Omental fat pad (tissue), 4 donors: ENCODE measurements around the gene SKIL. TPM values are rescaled to one million over a fixed set of nuclear protein-coding genes. Genes with fewer than 3 reads are reported as not detected.
"Not testable (repeated sequence)": the region's sequence is repeated elsewhere in the genome, so short reads cannot be mapped to it uniquely, and the experiment has no call there.

ENCODE experiments used
- ATAC-seq: fragments of 150-250 bp; one replicate; pipeline ENCODE4 v1.9.1; 2016; ENCODE audit warnings: mild to moderate bottlenecking, moderate library complexity; ENCODE audit not compliant: low FRiP score
- DNase-seq: peaks from one replicate; pipeline ENCODE4 v3.0.0-alpha.2; 2019; ENCODE audit warnings: low spot score
- CTCF ChIP-seq, 3 donors: fragments of 450-650 bp; IDR thresholded peaks; one replicate each; pipeline ENCODE4 v1.5.1; 2016 to 2017; ENCODE audit warnings: antibody characterized with exemption in 3 of 3, mild to moderate bottlenecking in 3 of 3, moderate library complexity in 2 of 3
- total RNA-seq, 4 donors: library from RNA; depleted of rRNA; stranded (reverse); fragments of >200 nt; gene quantifications; one replicate each; pipeline ENCODE4 v1.1.0, GENCODE V29; 2016

SKIL gene
- total RNA-seq, 4 donors from 2014 or later = 38.9 to 79.1 (median 54.9) TPM

GRCh38 chr3:170338690-170339340, 18.7 kb upstream of the SKIL start:
- no peak for DNase-seq
- TF ChIP-seq CTCF (IDR thresholded peaks at IDR 0.05) = no peak
- no peak for ATAC-seq

- not testable (repeated sequence) for ATAC-seq, DNase-seq
Observed at GRCh38 chr3:170342273-170342672, 15.2 kb upstream of the SKIL start.

- DNase-seq, ATAC-seq: not testable (repeated sequence)
Observed at GRCh38 chr3:170343859-170344258, 13.7 kb upstream of the SKIL start.

GRCh38 chr3:170344971-170345370, 12.5 kb upstream of the SKIL start:
- TF ChIP-seq CTCF (IDR thresholded peaks at IDR 0.05) = no peak
- no peak for DNase-seq
- no peak for ATAC-seq

GRCh38 chr3:170346481-170347392, 10.8 kb upstream of the SKIL start:
- no peak for TF ChIP-seq CTCF (IDR thresholded peaks at IDR 0.05)

GRCh38 chr3:170350515-170351413, 6.8 kb upstream of the SKIL start:
- ATAC-seq (no peak), DNase-seq (no peak)
- TF ChIP-seq CTCF (IDR thresholded peaks at IDR 0.05) = no peak

More at GRCh38 chr3:170346481-170347392, 10.8 kb upstream of the SKIL start:
- ATAC-seq (no peak), DNase-seq (no peak)

GRCh38 chr3:170352936-170353335, 4.6 kb upstream of the SKIL start:
- DNase-seq (no peak), ATAC-seq (no peak)
- no peak for TF ChIP-seq CTCF (IDR thresholded peaks at IDR 0.05)
